Measurements from ENCODE around the gene GCSH.

The GCSH gene

DNA sequence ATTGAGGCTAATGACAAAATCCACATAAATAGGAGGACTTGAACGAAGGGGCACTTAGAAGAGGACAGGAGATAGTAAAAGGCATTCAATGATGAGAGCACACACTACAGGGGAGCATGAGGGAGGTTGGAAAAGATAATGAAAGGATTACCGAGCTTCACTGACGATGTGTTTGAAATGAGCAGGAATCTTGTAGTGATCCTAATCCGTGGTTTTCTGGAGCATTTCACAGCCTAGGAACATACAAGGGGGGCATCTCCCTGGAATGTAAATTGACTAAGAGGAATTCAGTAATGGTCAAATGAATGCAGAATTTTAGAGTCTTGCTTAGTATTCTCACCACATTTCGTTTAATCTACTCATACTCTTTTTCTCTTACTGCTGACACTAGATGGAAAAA is 55.4 kb downstream of the GCSH start:
- DNase-seq = no peak

DNA sequence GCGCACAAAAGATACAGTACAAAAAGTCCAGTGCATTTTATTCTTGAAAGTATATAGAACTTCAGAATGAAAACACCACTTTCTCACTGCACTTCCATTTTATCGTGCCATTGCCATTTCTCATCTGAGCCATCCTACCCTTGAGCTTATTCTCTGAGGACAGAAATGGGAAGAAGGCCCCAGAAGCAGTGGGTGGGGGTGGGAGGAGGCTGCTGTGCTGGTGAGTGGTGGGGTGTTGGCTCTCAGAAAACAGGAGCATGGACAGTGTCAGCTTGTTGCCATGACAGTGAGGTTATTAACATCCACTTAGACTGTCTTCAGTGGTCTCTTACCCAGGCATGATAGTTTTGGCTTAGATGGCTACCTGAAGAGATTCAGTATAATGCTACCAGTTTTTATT is 56.1 kb downstream of the GCSH start:
- no peak for DNase-seq

DNA sequence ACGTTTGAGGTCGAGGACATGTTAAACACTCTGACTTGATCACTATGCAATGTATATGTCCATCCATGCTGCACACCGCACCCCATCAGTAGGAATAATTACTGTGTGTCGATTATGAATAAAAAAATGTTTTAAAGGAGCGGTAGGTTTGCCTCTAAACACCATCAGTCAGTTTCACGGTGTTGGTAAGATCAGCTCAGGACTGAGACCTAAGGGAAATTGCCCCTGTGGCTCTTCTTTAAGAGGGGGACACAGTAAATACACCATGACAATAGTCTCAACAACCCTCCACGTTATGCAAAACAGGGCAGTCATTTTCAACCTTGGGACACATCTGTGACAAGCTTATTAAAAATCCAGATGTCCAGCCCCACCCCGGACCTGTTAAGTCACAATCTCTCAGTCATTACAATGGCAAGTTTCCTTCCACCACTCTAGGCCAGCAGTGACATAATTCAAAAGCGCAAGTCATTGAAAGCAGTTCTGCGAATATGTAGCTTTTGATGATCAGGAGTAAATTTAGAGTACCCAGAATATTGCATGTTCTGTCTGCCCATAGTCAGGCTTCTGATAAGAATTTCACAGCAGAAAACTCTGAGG is 59.3 kb downstream of the GCSH start:
- DNase-seq = no peak

DNA sequence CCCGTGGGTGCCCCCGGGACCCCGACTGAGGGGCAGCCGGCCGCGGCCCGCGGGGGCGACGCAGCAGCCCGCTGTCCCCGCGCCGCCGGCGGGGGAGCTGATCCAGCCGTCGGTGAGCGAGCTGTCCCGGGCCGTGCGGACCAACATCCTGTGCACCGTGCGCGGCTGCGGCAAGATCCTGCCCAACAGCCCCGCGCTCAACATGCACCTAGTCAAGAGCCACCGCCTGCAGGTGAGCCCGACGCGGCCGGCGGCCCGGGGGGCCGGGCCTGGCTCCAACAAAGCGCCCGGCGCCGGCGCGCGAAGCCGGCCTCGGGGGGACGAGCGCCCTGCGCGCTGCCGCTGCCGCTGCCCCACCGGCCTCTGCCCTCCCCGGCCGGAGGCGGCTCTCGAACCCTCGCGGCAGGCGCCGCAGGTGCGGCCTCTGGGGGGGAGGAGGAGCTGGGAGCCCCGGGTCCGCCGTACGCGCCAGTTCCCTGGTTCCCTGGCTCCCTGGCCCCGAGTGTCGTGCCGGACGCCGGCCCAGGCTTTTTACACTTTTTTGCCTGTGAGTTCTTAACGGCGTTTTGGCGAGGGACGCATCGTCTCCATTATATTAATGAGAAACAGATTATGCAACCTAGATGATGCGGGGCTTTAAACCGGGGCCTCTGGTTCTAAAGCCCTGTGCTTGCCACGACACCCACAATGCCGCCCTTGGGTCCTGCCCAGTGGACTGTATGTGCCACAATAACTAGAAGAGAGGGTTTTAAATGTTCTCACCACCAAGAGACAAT is 60.0 kb downstream of the GCSH start:
- DNase-seq = peak; percentile 34

DNA sequence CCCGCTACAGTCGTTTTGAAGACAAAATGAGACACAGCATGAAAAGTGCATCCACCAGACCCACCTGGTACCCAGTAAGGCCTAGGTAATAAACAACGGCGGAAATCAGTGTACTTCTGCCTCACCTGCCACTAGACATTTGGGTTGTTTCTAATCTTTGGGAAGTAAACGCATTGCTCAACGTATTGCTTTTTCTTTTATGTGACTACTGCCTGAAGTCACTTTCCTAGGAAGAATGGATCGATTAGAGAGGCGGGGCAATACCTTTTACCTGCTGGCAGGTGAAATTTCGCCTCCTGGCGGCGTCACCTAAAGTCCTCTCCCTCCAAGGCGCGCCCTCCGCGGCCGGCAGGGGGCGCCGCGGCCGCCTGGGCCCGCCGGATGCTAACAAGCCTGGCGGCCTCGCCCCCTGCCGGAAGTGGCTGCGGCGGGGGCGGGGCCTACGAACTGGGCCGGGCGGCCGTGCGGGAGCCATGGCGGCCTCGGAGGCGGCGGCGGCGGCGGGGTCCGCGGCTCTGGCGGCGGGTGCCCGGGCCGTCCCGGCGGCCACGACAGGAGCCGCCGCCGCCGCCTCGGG is 60.7 kb downstream of the GCSH start, which contains the start of gene ATMIN:
TSS of gene ATMIN (plus strand) at position 445 of the 577 bp plus-strand sequence. CDS start at position 474, 29 bp downstream.
- peak; percentile 85 for DNase-seq

Data from effector CD8-positive, alpha-beta T cell (primary cell).